Upper lobe of left lung (tissue), 4 donors: Measurements from ENCODE around the gene SBF2.

ENCODE experiments used
- CTCF ChIP-seq, 6 experiments: fragments of 450-650 bp in 4 of 6; fragments of 200-600 bp in 2 of 6; sonication (generic) in 2 of 6; IDR thresholded peaks; one replicate each; pipeline ENCODE4 v1.5.1; 2016 to 2019; ENCODE audit warnings: antibody characterized with exemption in 6 of 6
- EP300 ChIP-seq, 4 donors: sonication (generic); formaldehyde crosslinking; IDR thresholded peaks; one replicate each; pipeline ENCODE4 v1.5.1; 2017; ENCODE audit warnings: antibody characterized with exemption in 4 of 4, control low read depth in 2 of 4
- POLR2A ChIP-seq, 4 donors: fragments of 450-650 bp; IDR thresholded peaks; one replicate each; pipeline ENCODE4 v1.5.1; 2016 to 2017; ENCODE audit warnings: antibody characterized with exemption in 4 of 4, mild to moderate bottlenecking in 2 of 4
- POLR2AphosphoS5 ChIP-seq, 2 donors: sonication (generic); formaldehyde crosslinking; IDR thresholded peaks; one replicate each; pipeline ENCODE4 v1.5.1; 2017; ENCODE audit warnings: antibody characterized with exemption in 2 of 2

- no peak for TF ChIP-seq POLR2A (IDR thresholded peaks at IDR 0.05)
- no peak for TF ChIP-seq CTCF (IDR thresholded peaks at IDR 0.05)
- no peak for TF ChIP-seq EP300 (IDR thresholded peaks at IDR 0.05)
- TF ChIP-seq POLR2AphosphoS5 (IDR thresholded peaks at IDR 0.05) = no peak
Measured at GRCh38 chr11:10092426-10092825, 201.6 kb downstream of the SBF2 start.
